ENCODE results near the gene SEC61G. TPM values are rescaled to one million over a fixed set of nuclear protein-coding genes. Genes with fewer than 3 reads are reported as not detected.

The SEC61G gene
- total RNA-seq = 57.8 TPM

DNA sequence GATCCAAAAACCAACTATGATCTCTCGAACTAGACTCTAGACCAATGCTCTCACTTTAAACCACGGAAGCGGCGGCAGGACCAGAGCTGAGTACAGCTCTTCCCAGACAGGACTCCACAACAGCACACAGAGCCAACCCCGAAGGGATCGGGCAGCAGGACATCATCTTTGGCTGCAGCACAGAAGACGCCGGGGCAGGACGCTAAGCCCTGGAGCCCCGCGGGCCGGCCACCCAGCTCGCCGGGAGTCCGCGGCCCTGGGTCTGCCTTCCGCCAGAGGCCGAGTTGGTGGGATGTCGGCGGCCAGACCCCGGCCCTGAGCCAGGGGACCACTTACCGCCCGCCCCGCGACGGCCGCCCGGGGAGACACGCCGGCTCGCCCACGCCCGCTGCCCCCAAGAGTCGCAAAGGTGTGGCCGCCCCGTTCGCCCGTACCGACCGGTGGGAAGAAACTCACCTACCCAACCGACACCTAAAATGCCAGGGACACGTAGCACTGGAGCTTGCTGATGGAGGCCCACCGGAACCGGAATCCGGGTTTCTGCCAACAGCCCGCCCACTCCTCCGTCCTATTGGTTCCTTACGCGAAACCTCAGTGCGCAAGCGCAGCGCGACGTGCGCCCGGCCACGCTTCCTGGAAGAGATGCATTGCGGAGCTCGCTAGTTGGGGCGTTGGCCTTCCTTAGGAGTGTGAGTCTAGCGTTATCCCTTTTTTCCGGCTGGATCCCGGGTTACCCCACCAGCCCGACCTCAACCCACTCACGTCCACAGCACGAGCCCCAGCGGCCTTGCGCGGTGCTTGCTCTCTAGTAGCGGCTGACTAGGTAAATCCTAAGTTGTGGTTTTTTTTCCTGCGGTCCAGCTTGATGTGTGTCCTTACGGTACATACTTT lies at the start of gene SEC61G:
Gene SEC61G (minus strand): TSS at position 510 of the 891 bp plus-strand sequence. CDS start 1,623 bp downstream, outside the sequence.
- peak; percentile 98 for ATAC-seq

DNA sequence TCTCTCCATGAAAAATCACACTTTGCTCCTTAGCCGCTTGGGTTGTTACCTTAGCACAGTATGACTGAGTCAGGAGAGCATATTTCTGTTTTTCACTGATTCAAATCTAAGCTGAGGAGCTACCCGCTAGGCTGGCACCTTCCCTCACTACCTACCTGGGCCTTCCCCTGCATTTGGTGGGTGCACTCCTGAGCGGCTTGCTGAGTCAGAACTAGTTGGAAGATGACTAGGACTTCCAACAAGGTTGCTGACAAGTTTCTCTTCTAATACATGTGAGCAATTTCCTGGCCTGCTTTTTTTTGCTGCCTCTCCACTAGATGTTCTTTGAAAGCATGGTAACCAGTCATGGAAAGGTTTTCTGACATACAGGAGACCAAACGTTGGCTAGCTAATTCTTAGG lies 43.8 kb upstream of the SEC61G start:
- DNase-seq (ENCODE audit: low spot score) (no peak), ATAC-seq (no peak)

More for the DNA sequence above, at the start of gene SEC61G:
- DNase-seq (ENCODE audit: low spot score) = peak; percentile 98

DNA sequence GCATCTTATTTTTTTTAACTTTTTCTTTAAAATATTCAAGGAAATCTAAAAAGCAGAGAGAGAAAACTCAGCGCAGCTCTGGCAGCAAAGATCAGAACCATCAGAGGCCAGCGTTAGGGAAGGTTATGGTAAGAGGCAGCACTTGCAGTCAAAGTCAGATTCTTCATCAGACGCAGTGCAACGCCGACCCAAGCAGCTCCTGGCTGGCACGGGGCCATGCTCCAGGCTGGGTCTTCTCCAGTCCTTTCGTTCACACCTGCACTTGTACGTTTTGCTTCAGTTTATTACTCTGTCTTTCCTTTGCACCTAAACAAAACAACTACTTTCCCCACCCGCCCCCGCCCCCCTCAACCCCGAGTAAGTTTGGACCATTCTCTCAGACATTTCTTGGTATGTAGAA lies 43.1 kb upstream of the SEC61G start:
- ATAC-seq = no peak
- no peak for DNase-seq (ENCODE audit: low spot score)

DNA sequence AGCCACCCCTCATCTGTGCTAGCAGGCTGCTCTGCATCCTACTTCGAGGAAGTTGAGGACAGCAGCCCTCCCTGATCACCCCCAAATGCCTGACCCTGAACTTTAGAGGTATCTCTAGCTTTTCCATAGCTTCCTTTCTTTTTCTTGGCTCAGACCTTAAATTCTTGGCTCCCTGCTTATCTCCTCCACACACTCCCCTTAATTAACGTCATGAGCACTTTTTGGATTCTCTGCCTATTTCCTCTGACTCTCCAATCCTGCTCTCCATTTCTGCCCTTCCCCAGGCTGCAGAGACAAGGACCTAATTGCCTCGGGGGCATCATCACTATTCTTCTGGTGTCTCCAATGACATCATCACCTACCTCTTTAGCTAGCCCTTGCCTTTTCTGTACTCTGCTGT lies 40.8 kb upstream of the SEC61G start:
- ATAC-seq (peak; percentile 37), DNase-seq (ENCODE audit: low spot score) (no peak)

DNA sequence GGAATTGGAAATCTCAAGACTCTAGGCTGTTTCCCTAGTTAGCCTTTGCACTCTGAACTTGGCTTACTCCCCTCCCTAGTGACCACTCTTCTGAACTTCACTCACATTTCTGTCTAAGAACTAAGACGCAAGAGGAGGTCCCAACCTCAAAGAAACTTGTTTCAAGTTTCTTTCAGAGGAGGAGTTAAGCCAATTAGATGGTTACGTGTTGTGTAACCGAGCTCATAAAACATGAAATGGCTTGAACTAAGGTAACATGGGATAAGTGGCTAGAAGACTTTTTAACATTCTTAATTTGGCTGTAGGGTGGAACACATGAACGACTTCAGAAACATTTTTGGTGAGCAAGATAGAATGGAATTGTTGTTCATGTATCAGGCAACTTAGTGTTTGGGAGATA lies 39.5 kb upstream of the SEC61G start:
- DNase-seq (ENCODE audit: low spot score) (no peak), ATAC-seq (no peak)

DNA sequence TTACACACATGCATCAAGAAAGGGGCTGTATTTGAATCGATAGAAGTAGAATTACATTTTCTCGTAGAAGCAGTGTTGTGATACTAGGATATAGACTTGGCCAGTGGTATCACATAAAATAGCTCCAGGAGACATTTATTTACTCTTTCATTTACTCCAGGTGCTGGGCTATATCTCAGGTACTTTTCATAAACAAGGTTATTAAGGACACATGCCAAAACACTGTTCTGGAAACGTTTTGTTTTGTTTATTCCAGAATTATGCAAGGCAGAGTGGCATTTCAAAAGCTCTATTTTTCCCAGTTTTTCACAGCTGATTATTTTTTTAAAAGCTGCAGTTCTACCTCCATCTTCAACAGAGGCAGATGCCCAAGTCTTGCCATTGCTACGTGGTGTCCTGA lies 37.8 kb upstream of the SEC61G start:
- ATAC-seq (no peak), DNase-seq (ENCODE audit: low spot score) (no peak)

DNA sequence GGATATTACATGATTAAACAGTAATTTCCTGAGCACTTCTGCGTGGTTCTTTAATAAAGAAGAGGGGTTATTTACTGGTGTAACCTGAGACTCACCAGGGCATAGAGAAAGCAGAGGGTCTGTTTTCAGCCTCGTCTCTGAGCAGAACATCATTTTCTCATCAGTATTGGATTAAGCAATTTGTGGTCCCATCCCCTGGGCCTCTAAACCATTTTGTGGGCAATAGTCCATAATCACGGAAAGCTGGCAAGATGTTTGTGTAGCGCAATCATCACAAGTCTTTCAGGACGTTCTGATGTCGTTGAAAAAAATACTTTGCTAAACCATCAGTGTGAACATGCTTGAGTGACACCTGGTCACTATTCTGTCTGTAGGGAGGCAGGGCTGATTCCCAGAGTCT lies 37.1 kb upstream of the SEC61G start:
- DNase-seq (ENCODE audit: low spot score) = no peak
- ATAC-seq = no peak

DNA sequence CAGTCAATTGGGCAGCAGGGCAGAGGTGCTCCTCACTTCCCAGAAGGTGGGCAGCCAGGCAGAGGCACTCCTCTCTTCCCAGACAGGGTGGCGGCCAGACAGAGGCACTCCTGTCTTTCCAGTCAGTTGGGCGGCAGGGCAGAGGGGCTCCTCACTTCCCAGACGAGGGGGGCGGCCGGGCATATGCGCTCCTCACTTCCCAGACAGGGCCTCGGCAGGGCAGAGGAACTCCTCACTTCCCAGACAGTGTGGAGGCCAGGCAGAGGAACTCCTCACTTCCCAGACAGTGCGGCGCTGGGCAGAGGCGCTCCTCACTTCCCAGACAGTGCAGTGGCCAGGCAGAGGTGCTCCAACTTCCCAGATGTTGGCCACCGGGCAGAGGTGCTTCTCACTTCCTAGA lies 33.4 kb upstream of the SEC61G start:
- DNase-seq (ENCODE audit: low spot score) = no peak
- no peak for ATAC-seq

DNA sequence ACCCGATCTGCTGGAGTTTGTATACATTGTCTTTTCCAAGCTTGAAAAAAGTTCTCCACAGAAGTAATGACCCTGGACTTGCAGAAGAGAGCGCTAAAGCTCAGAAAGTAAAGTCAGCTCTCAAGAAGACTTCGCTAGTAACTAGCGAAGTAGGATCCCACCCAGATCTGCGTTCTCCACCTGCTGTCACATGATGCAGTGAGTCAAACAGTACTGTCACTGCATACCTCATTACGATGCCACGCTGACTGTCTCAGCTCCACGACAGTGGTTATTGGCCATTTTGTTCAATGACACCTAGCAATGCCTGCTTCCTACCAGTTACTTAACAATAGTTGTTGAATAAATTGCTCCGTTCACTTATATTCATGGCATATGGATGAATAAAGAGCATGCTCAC lies 29.7 kb upstream of the SEC61G start:
- peak; percentile 94 for ATAC-seq
- DNase-seq (ENCODE audit: low spot score) = no peak

DNA sequence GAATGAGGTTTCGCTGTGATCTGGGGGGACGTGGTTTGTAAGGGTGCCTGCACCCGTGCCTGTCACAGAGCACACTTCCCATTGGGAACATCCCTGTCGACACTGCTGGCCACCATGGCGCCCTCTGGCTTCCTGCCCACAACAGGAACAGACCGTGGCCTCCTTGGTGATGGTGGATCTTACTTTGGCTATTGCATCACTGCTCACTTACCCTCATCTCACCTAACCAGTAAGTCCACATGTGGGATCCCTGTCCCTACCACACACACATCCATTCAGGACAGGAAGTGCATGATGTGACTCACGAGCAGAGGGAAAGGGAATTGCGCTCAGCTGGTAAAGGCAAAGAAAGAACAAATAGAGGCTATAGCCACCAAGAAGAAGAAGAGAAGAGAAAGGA lies 26.2 kb upstream of the SEC61G start:
- no peak for DNase-seq (ENCODE audit: low spot score)
- ATAC-seq = no peak

DNA sequence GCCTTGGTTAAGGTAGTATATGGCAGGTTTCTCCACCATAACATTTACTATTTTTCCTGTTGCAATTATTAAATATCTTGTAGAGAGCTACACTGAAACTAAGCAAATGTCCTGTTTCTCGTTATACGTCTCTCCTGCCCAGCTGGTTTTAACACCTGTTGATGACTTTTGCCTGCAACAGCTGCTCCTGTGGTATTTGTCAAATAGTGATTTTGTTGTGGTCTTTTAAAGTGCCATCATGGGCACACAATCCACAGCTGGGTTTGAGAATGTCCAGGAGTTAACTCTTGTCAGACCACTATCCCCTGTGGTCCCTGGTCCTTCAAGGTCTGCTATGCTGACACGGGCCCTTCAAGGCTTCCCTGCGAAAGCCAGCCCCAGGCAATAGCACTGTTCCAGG lies 24.9 kb upstream of the SEC61G start:
- no peak for DNase-seq (ENCODE audit: low spot score)
- no peak for ATAC-seq

DNA sequence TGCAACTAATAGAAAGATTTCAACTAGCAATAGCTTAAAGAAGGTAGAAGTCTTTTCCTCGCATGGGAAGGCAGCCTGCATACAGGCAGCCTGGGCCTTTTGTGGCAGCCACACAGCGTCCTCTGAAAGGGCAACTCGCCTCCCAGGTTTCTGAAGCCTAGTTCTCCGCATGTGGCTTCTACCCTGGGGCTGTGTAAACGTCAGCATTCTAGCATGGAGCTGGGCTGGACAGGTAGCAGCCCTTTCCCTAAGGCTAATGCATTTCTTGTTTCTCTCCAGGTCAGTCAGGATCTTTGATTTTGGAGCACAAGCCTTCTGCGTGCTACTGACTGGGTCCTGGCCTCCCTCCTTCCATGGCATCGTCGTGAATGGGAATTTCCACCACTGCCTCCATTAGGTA lies 23.8 kb upstream of the SEC61G start:
- no peak for ATAC-seq
- DNase-seq (ENCODE audit: low spot score) = no peak

DNA sequence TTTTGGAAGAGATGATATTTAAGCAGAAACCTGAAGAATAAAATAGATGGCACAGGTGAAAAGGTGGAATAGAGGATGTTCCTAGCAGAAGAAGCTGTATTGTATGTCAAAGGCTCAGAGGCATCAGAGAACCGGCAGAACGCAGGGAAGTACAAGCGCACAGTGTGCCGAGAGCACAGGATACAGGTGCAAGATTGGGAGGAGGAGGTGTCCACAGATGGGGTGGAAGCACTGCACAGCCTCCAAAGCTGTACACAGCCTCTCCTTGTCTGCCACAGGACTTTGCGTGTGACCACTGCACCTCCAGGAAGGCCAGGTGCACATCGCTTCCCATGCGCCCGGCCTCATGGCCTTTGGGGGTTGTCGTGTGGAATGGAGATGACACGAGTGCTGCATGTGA lies 23.3 kb upstream of the SEC61G start:
- no peak for DNase-seq (ENCODE audit: low spot score)
- no peak for ATAC-seq

DNA sequence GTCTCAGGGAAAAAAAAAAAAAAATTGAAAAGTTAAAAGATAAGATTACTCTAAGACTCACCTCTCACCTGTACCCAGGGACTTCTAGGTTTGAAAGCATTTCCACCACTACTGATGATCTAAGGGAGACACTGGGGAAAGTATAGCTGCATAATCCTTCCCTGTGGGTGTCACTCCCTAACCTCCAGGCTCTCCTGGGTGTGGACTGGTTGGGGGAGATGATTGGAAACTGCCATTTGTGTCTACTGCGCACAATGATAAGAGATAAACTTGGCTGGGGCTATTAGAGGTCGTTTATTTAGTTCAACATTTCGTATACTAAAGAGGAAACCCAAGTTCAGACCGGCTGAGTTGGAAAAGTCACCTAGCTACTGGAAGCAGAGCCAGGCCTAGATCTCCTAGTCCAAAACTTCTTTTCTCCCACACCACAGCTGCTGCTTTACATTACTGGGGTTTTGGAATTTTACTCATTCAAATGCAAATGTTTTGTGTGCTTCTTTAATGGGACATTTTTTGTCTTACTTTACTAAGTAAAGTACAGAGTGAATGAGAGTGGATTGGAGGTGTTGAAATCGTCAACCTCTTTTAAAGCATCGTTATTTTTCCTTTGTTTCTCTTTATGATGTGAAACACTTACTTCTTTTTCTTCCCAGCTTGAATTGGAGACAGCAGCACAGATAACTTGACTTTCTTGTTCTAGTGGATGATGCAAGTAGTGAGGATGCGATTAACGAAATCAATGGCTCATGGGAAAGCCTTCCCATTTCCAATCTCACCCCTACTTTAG lies 22.3 kb upstream of the SEC61G start:
- DNase-seq (ENCODE audit: low spot score) (no peak), ATAC-seq (no peak)

DNA sequence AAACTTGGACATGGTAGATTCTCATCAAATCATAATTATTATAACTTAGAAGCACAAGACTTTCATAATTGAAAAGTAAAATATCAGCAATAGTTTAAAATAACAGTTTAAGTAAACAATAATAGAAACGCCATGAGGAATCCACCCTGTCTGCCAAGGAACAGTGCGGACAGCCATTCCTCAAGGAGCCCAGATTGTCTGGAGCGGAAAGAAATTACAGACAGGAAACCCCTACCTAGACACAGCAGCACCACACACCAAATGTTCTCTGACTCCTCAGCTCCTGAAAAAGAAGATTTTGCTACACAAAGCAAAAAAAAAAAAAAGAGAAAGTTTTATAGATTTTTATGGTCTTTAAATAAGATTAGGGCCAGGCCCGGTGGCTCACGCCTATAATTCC lies 21.5 kb upstream of the SEC61G start:
- ATAC-seq (no peak), DNase-seq (ENCODE audit: low spot score) (no peak)

DNA sequence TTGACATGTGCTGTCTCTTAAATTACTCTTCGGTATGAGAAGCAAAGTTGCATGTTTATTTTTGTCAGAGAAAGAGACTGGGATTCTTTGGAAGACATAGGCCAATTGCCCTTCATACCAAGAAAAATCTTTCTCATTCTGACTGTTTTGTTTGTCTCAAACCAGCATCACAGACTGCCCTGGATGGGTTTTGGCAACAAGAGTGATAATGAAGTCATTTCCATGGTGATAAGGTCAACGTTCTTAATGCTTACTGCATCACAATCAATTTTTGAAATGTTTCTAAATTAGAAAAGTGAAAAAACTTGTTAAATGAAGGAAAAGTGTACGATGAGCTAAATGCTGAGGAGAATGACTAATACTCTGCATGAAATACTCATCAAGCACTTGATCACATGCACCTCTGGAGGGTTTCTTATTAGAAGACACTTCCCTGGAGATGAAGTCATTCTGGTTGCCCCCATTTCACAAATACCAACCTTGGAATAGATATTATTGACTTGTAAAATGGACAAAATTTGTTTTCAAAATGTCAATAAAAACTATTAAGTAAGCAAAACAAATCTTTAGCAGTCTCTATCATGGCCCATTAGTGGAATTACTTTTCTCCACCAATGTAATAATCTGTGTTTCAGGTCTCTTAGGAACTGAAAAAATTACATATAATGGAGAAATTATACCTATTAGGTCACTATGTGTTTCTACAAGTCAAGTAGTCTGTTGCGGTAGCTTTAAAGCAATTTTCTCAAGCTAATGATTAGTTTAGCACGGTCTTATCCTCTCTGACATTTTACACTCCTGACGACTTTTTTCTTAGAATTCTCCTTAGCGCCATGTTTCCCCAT lies 19.9 kb upstream of the SEC61G start:
- DNase-seq (ENCODE audit: low spot score) (no peak), ATAC-seq (no peak)

DNA sequence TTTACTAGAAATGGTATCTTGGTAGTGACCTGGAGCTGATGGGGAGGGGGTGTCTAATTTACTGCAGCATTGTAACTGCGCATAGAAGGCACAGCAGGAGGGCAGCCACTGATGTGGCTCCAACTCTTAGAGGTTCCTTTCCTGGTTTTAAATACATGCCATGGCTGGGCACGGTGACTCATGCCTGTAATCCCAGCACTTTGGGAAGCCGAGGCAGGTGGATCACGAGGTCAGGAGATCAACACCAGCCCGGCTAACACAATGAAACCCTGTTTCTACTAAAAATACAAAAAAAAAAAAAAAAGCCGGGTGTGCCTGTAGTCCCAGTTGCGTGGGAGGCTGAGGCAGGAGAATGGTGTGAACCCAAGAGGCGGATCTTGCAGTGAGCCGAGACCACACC lies 19.2 kb upstream of the SEC61G start:
- DNase-seq (ENCODE audit: low spot score) = no peak

DNA sequence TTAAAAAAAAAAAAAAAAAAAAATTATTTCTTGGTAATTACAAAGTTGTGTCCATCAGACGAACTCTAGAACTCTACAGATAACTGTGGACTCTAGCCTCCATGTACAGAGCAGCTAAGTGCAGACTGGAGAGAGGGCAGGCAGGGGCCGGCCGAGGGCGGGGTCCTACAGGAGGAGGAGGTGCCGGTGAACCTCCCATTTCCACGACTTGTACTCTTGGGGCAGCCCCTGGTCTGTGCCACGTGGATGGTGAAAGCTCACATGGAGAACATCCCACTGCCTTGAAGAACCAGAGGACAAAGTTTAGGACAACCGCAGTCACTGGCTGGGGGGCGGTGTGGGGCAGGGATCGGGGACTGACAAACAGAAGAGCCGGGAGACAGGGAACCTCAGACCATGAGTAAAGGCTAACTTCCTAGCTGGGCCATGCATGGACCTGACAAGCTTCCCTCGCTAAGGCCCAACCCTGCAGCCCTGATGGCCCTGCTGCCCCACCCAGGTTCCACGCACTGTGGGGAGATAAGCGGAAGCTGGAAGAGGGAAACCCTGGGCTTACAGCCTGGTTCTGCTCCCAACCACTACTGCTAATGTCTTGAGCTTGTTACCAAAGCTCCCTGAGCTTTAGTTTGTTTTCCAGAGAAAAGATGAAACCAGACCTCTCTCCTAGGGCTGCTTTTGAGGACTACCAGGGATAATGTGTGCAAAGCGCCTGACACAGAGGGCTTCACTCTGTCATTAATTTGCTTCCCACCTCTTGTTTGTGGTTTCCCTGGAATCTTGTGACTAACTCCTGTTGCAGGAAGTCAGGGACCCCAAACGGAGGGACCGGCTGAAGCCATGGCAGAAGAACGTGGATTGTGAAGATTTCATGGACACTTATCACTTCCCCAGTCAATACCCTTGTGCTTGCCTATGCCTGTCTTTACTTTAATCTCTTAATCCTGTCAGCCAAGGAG lies 16.1 kb upstream of the SEC61G start:
- DNase-seq (ENCODE audit: low spot score) (no peak), ATAC-seq (no peak)

More for the DNA sequence above, 19.2 kb upstream of the SEC61G start:
- no peak for ATAC-seq

DNA sequence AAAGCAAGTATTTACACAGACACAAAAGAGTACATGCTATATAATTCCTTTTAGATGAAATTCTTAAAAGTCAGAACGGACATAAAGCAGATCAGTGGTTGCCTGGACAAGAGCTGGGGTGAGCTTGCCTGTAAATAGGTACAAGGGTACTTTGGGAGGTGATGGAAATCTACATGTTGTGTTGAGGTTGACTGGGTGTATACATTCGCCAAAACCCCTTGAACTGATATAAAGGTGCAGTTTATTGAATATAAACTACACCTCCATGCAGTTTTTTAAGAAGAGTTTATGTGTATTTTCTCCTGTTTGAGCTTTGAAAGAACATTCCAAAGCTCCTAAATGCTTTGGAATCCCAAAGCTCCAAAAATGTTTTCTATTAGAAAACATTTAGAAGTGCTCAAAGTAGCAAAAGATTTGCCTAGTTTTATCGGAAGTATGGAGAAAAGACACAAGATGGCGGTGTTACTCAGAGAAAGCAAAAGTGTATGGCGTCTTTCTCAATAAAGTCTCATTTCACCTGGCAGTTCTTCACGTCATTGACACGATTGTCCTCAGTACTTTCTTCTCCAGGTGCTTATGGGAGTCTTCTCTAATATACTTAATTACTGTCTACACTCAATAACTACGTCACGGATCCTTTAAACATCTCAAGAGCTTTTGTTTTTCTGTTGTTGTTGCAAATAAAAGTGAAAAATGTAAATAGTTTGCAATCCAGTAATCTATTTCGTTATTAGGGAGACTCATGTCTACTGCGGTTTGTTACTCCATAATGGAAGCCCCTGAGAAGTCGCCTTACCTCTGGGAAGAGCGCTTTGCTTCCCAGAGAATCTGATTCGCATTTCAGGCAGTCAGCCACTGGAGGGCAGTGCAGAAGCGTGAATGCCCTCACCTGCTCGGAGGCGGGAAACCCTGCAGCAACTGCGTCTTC lies 14.7 kb upstream of the SEC61G start:
- peak; percentile 83 for DNase-seq (ENCODE audit: low spot score)
- peak; percentile 100 for ATAC-seq

Data from left lobe of liver (tissue), 2 donors.